Neural cell (in vitro differentiated cells): ENCODE results near the gene BPIFB1.

ENCODE experiments used
- SMC3 ChIP-seq: fragments of 450-650 bp; conservative IDR thresholded peaks from 2 replicates; pipeline ENCODE4 v1.6.1; 2014; ENCODE audit warnings: antibody characterized with exemption, mild to moderate bottlenecking, moderate library complexity; ENCODE audit not compliant: poor library complexity
- TF ChIP-seq, protein P1 (sequence below): fragments of 450-650 bp; IDR thresholded peaks from 2 replicates; pipeline ENCODE4 v1.5.1; 2014; ENCODE audit warnings: antibody characterized with exemption, mild to moderate bottlenecking, moderate library complexity; ENCODE audit not compliant: poor library complexity, severe bottlenecking

DNA sequence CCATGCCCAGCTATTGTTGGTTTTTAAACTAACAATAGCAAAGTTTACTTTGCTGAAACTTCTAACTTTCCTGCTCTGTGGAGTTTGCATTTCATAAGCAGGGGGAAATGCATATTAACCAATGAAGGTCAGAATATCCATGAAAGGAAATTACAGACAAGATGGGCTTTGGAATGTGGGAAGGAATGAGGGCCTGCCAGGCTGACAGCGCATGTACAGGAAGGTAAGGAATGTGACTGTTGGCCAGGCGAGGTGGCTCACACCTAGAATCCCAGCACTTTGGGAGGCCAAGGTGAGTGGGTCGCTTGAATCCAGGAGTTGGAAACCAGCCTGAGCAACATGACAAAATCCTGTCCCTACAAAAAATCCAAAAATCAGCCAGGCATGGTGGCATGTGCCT, 68.7 kb downstream of the BPIFB1 start:
- TF ChIP-seq, protein P1, sequence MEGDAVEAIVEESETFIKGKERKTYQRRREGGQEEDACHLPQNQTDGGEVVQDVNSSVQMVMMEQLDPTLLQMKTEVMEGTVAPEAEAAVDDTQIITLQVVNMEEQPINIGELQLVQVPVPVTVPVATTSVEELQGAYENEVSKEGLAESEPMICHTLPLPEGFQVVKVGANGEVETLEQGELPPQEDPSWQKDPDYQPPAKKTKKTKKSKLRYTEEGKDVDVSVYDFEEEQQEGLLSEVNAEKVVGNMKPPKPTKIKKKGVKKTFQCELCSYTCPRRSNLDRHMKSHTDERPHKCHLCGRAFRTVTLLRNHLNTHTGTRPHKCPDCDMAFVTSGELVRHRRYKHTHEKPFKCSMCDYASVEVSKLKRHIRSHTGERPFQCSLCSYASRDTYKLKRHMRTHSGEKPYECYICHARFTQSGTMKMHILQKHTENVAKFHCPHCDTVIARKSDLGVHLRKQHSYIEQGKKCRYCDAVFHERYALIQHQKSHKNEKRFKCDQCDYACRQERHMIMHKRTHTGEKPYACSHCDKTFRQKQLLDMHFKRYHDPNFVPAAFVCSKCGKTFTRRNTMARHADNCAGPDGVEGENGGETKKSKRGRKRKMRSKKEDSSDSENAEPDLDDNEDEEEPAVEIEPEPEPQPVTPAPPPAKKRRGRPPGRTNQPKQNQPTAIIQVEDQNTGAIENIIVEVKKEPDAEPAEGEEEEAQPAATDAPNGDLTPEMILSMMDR, result no peak
- no peak for TF ChIP-seq SMC3
